GM18499 (cell line): Measurements from ENCODE around the gene LCMT2.
"Not testable (repeated sequence)": the region's sequence is repeated elsewhere in the genome, so short reads cannot be mapped to it uniquely, and the experiment has no call there.

ENCODE experiments used
- ATAC-seq: cut with Tn5 transposase; IDR thresholded peaks from one replicate; pipeline ENCODE4 v1.9.1; 2021; ENCODE audit warnings: moderate number of reproducible peaks; ENCODE audit not compliant: insufficient read depth, unreplicated experiment

The LCMT2 gene

DNA sequence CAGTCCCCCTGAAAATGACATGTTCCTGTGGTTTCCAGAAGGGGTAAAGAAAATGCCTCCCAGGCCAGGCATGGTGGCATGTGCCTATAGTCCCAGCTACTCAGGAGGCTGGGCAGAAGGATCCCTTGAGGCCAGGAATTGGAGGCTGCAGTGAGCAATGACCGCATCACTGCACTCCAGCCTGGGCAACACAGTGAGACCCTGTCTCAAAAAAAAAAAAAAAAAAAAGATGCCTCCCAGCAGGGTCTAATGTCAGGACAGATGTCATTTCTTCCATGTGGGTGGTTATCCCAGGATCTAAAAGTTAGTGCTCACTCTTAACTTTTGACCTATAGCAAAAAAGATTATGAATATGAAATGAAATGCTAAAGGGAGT, 13.4 kb downstream of the LCMT2 start:
- ATAC-seq, result no peak

DNA sequence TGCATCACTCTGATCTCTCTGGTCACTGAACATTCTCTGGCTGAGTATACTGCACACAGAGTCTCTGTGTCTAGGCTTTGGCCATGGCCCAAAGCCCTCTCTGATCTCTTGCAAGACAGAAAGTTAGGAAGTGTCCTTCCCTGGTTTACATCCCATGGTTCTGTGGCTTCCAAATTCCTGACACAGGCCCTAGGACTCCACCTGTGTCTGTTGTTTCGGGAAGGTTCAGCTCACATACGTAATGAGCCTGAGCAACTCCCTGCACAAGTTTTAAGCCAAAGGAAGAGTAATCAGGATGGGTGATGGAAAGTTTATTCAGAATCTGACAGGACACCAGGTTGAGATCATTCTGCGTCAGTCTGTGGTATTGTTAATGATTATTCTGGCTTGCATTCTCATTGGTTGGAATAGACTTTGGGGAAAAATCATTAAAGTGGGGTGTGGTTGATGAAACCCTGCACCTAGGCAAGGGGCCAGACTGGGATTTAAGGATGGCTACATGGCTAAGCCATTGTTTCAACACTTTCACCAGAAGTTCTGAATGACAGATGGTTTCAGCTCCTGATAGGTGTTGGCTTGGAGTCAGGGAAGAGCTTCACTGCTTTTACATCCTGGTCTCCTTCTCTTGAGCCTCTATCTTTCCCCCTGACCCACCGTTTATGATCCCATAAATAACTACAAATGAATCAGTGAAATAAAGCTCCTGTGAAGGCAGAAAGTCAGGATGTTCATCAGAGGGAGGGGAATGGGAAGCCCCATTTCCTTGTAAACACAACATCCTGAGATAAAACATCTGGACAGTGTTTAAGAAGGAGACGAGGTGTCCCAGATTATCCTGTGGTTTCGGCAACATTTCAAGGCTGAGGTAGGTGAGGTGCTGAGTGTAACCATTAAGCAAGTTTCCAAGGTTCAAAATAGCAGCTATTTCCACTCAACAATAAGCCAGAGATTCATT, 14.1 kb downstream of the LCMT2 start:
- no peak for ATAC-seq

DNA sequence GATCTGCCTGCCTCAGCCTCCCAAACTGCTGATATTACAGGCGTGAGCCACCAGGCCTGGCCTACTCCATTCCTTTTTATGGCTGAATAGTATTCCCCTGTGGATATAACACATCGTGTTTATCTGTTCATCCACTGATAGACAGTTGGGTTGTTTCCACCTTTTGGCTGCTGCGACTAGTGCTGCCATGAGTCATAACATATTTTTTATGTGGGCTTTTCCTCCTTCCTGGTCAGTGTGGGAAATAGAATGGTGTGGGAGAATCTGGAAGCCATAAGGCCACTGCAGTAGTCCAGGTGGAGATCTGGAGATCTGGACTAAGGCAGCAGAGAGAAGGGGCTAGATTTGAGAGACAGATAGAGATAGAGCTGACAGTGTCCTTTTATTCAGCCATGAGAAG, 16.2 kb downstream of the LCMT2 start:
- ATAC-seq, result no peak

GRCh38 chr15:43312378-43312777, 18.0 kb downstream of the LCMT2 start:
- ATAC-seq, result no peak

GRCh38 chr15:43302205-43302817, 28.1 kb downstream of the LCMT2 start, which contains the start of gene TGM7:
Gene TGM7, minus strand, starts transcription at chr15:43302255.
- ATAC-seq, result no peak

- ATAC-seq, result no peak
Observed at GRCh38 chr15:43299884-43300283, 30.5 kb downstream of the LCMT2 start.

DNA sequence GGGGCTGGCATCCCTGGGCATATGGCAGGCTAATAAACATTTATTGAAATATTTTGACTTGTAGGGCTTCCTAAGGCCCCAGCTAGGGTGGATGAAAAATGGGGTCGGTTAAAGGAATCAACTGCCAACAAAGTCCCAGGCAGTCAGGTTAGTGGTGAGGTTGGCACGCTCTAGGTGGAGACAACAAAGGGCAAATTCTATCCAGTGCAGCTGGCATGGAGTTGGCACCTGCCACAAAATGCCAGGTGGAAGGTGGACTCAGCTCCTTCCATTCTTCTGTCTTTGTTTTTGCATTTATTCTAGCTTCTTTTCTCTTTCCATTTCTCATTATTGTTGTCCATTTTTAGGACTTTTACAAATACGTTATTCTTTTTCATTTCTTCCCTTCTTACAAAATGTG, 31.0 kb downstream of the LCMT2 start:
- ATAC-seq, result no peak

GRCh38 chr15:43294091-43294706, 36.2 kb downstream of the LCMT2 start:
- ATAC-seq, result no peak

DNA sequence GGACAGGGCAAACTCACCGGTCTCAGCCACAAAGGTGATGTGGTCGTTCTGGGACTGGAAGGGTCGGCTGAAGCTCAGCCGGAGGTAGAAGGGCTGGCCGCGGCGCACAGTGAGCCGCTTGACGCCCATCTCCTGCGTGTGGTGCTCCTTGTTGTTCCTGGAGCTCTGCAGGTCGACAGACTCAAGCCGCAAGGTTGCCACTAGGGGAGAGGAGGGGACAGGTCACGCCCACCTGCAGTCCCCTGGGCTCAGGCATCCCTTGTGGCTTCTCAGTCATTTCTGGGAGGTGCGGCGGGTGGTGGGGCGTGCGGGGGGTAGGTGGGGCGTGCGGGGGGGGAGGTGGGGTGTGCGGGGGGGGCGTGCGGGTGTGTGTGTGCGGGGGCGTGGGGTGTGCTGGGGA, 36.9 kb downstream of the LCMT2 start:
- ATAC-seq, result no peak

DNA sequence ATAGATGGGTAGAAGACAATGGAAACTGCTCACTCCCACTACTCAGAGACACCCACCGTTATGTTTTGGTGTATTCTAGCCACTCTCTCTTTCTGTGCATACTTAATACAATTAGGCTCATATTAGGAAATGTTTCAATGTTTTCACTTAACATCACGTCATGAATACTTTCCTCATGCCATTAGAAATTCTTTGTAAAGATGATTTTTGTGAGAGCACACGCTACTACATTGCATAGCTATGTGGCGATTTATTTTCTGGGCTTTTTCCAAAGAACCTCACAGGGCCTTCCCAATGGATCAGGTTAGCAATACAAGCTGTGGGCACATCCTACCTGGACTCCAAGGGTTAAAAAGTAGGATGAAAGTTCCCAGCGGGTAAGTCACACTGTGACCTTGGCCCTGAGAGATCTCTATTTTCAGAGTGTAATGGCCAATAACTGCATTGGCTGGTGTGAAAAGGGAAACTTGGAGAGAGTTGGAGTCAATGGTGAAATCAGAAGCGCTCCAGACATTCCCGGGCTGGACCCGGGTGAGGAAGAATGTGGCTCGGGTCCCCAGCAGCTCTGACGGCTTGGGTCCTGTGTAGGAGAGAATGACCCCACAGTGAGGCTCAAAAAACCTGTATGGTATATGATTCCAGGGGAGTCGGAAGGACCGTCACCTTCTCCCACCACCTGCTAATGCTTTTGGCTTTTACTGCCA, 37.8 kb downstream of the LCMT2 start:
- no peak for ATAC-seq

DNA sequence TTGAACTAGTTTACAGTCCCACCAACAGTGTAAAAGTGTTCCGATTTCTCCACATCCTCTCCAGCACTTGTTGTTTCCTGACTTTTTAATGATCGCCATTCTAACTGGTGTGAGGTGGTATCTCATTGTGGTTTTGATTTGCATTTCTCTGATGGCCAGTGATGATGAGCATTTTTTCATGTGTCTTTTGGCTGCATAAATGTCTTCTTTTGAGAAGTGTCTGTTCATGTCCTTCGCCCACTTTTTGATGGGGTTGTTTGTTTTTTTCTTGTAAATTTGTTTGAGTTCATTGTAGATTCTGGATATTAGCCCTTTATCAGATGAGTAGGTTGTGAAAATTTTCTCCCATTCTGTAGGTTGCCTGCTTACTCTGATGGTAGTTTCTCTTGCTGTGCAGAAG, 40.7 kb downstream of the LCMT2 start:
- ATAC-seq, result not testable (repeated sequence)

DNA sequence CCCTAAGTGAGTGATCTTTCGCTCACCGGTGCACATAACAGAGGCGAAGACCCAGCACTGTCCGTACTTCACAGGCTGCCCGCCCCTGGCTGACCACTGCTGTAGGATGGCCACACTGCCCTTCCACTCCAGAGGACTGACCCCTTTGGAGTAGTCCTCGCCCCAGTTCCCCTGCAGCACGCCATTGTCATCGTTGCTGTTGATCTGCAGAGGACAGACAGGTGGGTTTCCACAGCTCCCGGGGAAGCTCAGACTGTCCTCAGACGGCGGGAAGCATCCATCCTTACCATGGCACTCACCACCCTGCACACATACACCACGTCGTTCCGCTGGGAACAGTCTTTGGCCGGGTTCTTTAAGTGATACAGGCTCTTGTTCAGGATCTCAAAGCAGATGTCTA, 43.1 kb downstream of the LCMT2 start:
- ATAC-seq, result no peak

- no peak for ATAC-seq
Observed at GRCh38 chr15:43286074-43286473, 44.3 kb downstream of the LCMT2 start.

DNA sequence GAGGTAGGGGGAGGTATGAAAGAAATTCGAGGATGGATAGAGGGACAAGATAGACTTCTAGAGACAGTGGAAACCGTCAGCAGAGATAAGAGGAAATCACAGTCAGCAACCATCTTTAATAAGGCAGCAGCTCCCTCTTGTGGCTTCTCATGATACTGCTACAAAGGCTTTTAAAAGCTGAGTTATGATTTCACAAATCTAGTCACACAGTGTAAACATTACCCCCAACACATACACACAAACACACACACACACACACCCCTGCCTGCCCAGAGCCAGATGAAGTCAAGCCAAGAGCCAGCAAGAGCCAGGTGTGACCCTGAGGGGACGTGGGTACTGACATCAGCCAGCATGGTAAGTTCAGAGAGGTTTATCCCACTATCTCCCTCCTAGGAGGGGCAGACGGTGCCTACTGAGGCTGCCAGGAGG, 44.8 kb downstream of the LCMT2 start:
- ATAC-seq, result no peak

- ATAC-seq, result no peak
Observed at GRCh38 chr15:43283526-43283925, 46.8 kb downstream of the LCMT2 start.

DNA sequence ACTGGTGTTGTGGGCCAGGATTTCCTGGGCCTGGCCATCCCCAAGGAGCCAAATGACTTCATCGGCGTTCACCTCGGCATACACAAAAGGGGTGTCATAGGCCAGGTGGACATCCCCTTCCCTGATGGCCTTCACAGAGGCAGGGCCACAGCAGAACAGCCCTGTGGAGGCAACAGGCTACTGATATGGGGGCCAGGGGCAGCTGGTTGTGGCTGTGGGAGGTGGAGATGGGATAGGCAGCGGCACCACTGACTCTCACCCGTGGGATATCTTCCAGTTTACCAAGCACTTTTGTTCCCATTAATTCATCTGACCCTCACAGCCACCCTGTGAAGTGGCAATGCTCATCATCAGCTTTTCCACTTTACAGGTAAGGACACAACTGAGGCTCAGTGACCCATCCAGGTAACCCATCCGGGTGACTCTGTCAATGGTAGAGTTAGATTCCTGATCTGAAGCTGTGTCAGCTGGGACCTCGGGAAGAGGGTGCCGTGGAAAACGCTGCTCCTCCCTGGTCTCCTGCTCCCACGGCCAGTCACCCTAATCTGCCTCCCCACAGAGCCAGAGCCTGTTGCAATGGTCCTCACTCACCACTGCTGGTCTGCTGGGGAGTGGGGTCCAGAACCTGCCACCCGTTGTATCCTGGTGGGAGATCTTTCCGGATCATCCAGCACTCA, 48.3 kb downstream of the LCMT2 start:
- no peak for ATAC-seq

DNA sequence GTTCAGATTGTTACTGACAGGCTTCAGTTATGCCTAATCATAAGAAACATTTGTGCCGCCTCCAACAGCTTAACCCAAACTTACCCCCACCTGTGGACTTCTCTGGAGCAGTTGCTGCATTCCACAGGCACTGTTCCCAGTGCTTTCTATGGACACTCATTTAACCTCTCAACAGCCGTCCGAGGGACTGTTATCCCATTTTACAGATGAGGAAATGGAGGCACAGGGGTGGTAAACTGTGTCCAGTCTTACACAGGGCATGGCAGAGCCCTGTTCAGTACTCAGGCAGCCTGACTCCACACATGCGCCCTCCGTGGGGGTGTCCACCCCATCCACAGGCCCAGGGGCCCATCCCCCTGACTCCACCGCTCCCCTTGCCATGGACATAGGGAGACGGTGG, 49.4 kb downstream of the LCMT2 start:
- no peak for ATAC-seq

DNA sequence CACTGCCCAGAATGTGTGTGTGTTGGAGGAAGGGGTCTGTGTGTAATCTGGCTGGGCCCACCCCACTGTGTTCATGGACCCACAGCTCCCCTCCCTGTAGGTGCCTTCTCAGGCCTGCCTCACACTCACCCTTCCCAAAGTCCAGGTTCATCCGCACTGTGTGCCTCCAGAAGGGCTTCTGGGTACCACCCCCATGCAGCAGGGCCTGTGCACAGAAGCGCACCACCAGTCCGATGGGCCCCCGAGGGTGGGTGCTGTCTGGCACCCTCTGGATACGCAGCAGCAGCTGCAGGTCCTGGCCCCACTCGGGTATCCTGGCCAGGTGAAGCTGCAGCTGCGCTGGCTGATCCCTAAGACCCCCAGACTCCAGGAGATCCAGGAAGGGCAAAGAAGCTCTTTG, 50.9 kb downstream of the LCMT2 start:
- ATAC-seq, result no peak

GRCh38 chr15:43278869-43279268, 51.5 kb downstream of the LCMT2 start:
- no peak for ATAC-seq

GRCh38 chr15:43277901-43278300, 52.5 kb downstream of the LCMT2 start:
- no peak for ATAC-seq
